ENCODE results near the gene MAN1A1.

DNA sequence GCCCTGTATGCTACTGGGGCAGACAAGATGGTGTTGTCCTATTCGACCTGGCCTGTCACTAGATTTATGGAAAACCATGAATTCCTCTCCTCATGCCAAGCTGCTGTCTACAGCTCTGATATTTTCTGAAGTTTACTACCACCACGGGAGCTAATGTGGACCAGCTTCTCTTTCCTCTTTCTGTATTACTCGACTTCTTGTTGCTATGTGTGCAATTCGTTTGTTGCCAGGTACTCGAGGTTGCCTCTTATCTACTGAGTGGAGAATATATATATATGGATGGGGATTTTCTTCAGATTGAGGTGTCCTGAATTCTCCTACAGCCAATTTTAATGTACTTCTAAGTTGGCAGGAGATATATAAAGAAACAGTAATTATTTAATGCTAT, 34.7 kb downstream of the MAN1A1 start:
- TF ChIP-seq, protein P1, sequence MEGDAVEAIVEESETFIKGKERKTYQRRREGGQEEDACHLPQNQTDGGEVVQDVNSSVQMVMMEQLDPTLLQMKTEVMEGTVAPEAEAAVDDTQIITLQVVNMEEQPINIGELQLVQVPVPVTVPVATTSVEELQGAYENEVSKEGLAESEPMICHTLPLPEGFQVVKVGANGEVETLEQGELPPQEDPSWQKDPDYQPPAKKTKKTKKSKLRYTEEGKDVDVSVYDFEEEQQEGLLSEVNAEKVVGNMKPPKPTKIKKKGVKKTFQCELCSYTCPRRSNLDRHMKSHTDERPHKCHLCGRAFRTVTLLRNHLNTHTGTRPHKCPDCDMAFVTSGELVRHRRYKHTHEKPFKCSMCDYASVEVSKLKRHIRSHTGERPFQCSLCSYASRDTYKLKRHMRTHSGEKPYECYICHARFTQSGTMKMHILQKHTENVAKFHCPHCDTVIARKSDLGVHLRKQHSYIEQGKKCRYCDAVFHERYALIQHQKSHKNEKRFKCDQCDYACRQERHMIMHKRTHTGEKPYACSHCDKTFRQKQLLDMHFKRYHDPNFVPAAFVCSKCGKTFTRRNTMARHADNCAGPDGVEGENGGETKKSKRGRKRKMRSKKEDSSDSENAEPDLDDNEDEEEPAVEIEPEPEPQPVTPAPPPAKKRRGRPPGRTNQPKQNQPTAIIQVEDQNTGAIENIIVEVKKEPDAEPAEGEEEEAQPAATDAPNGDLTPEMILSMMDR (IDR thresholded peaks at IDR 0.05; ENCODE audit: poor library complexity): no peak
- no peak for TF ChIP-seq EZH2 (IDR thresholded peaks at IDR 0.05; ENCODE audit: borderline replicate concordance)

Measured in hepatocyte (in vitro differentiated cells).